Aorta (tissue), 5 donors: ENCODE measurements around the gene GFPT1. TPM values are rescaled to one million over a fixed set of nuclear protein-coding genes. Genes with fewer than 3 reads are reported as not detected.
A peak's percentile ranks its signal among the peaks of the same experiment; 100 is the strongest.

Source experiments
- ATAC-seq: fragments of 200-7000 bp; cut with Tn5 transposase; one replicate; pipeline ENCODE4 v1.9.1; 2022; ENCODE audit warnings: moderate library complexity; ENCODE audit not compliant: low FRiP score
- DNase-seq, 2 donors: peaks; one replicate each; pipeline ENCODE4 v3.0.0-alpha.2; 2020
- H3K27ac ChIP-seq, 2 donors: one replicate each; pipeline ENCODE4 v1.5.1; 2013; ENCODE audit warnings: low read length in 2 of 2, mild to moderate bottlenecking in 2 of 2, moderate library complexity in 2 of 2, control low read depth in 1 of 2, inconsistent platforms in 1 of 2, low read depth in 1 of 2
- H3K27me3 ChIP-seq, 2 donors: one replicate each; pipeline ENCODE4 v1.6.1; 2013; ENCODE audit warnings: control low read depth in 1 of 2, low read length in 1 of 2, mild to moderate bottlenecking in 1 of 2, moderate library complexity in 1 of 2; ENCODE audit not compliant: insufficient read depth in 2 of 2, control insufficient read depth in 1 of 2
- H3K36me3 ChIP-seq, 2 donors: one replicate each; pipeline ENCODE4 v1.6.1; 2013; ENCODE audit warnings: control low read depth in 1 of 2, low read length in 1 of 2, mild to moderate bottlenecking in 1 of 2; ENCODE audit not compliant: insufficient read depth in 2 of 2, control insufficient read depth in 1 of 2
- H3K4me1 ChIP-seq, 2 donors: one replicate each; pipeline ENCODE4 v1.6.1; 2013; ENCODE audit warnings: low read length in 2 of 2, control low read depth in 1 of 2, mild to moderate bottlenecking in 1 of 2, moderate library complexity in 1 of 2; ENCODE audit not compliant: insufficient read depth in 2 of 2, control insufficient read depth in 1 of 2
- H3K4me3 ChIP-seq, 2 donors: one replicate each; pipeline ENCODE4 v1.5.1; 2013; ENCODE audit warnings: low read length in 2 of 2, control low read depth in 1 of 2, mild to moderate bottlenecking in 1 of 2
- H3K9me3 ChIP-seq: one replicate; pipeline ENCODE4 v1.6.1; 2013; ENCODE audit warnings: mild to moderate bottlenecking, low read length; ENCODE audit not compliant: control insufficient read depth
- WGBS, 2 donors: extraction: QIAGEN DNeasy Blood & Tissue Kit; methylation state at CpG; one replicate each; pipeline ENCODE4 v1.1.7; 2013; 5-methylcytosine and 5-hydroxymethylcytosine counted together
- intact Hi-C, 2 donors: fragments of 100-400 bp; cut with DNase I; formaldehyde crosslinking; loops; one replicate each; pipeline versions ENCODE4 v1.14.2 to v1.15.0; 2022
- polyA plus RNA-seq, 2 donors: library from polyadenylated mRNA; stranded (reverse); fragments of 200-250 nt; gene quantifications; one replicate each; pipeline ENCODE4 v1.2.3, GENCODE V29; 2013
- total RNA-seq, 2 donors: library from RNA; stranded (reverse); fragmentation: NEBNext Ultra II Directional; extraction: Animal tissue kit (Norgen Biotek cat#: 25700); gene quantifications; one replicate each; pipeline ENCODE4 v1.2.1, GENCODE V29; 2021
- donor health status: healthy with polysubstance abuse.
- donor health status: Bipolar disorder and iron deficiency.
- donor health status: DM: no; HTN: no; CAD: no.
- donor health status: DM: no; HTN: no; CAD: no.
- donor health status: DM: yes; HTN: yes; CAD: no.

The GFPT1 gene
- total and polyA plus RNA-seq, 4 donors = 14.8 to 95.9 (median 41.6) TPM

GRCh38 chr2:69307579-69308064 is 79.4 kb downstream of the GFPT1 start:
- H3K27me3 ChIP-seq = no peaks in the 10 kb centered on the region
- H3K9me3 ChIP-seq = no peaks in the 10 kb centered on the region
- intact Hi-C loops = loop anchor here (2.0 to 10.0 kb wide), 10 partner anchors 53 to 365 kb away; partner anchors contain the start of gene ANTXR1 (in 2 of the 2)
- no peak overlapping the region for H3K4me3 ChIP-seq
- DNase-seq (peak; percentile 50 to 70), ATAC-seq (no peak)
- H3K4me1 ChIP-seq = peaks cover 3 to 4% of the 10 kb centered on the region in 2 donors
- WGBS, 2 donors = 25 to 28% methylated on average over 17 of the region's 17 CpGs
- H3K27ac ChIP-seq = peak overlapping the region; percentile 33 to 98
- no peaks in the 10 kb centered on the region for H3K36me3 ChIP-seq

GRCh38 chr2:69306822-69307578 is 80.0 kb downstream of the GFPT1 start:
- Histone ChIP-seq H3K4me1 (peaks cover 3 to 4% of the 10 kb centered on the region in 2 donors), H3K27me3 (no peaks in the 10 kb centered on the region), H3K9me3 (no peaks in the 10 kb centered on the region), H3K4me3 (peak overlapping the region; percentile 49 to 73), H3K27ac (peak overlapping the region; percentile 58 to 66), H3K36me3 (no peaks in the 10 kb centered on the region)
- intact Hi-C loops = loop anchor here (2.0 to 10.0 kb wide), 10 partner anchors 52 to 365 kb away; partner anchors contain the start of gene ANTXR1 (in 1 of the 2)
- ATAC-seq = peak; percentile 93
- 0% methylated on average over 52 to 61 of the region's 61 CpGs for WGBS, 2 donors
- peak; percentile 94 to 96 for DNase-seq

- peak overlapping the region; percentile 49 to 73 for H3K4me3 ChIP-seq
- no peaks in the 10 kb centered on the region for H3K36me3 ChIP-seq
- no peaks in the 10 kb centered on the region for H3K9me3 ChIP-seq
- peak overlapping the region; percentile 58 to 66 for H3K27ac ChIP-seq
- intact Hi-C loops = loop anchor here (2.0 to 10.0 kb wide), 10 partner anchors 52 to 364 kb away; partner anchors contain the start of gene ANTXR1 (in 1 of the 2)
- 0% methylated on average over 22 to 31 of the region's 31 CpGs for WGBS, 2 donors
- H3K27me3 ChIP-seq = no peaks in the 10 kb centered on the region
- ATAC-seq (peak; percentile 19), DNase-seq (peak; percentile 77 to 88)
- peaks cover 3 to 4% of the 10 kb centered on the region in 2 donors for H3K4me1 ChIP-seq
Observed at GRCh38 chr2:69306393-69306821, 80.6 kb downstream of the GFPT1 start.

GRCh38 chr2:69305712-69306392 is 81.2 kb downstream of the GFPT1 start:
- H3K27ac ChIP-seq = peak overlapping the region in 1 of 2 donors; percentile 66
- no peaks in the 10 kb centered on the region for H3K9me3 ChIP-seq
- no peak for ATAC-seq
- DNase-seq = no peak
- H3K36me3 ChIP-seq = no peaks in the 10 kb centered on the region
- no peaks in the 10 kb centered on the region for H3K27me3 ChIP-seq
- intact Hi-C loops = loop anchor here (2.0 to 10.0 kb wide), 10 partner anchors 51 to 364 kb away; partner anchors contain the start of gene ANTXR1 (in 1 of the 2)
- 16 to 18% methylated on average over 17 of the region's 17 CpGs for WGBS, 2 donors
- H3K4me1 ChIP-seq = peaks cover 3 to 4% of the 10 kb centered on the region in 2 donors
- peak overlapping the region; percentile 49 to 73 for H3K4me3 ChIP-seq

- no peaks in the 10 kb centered on the region for H3K9me3 ChIP-seq
- no peak overlapping the region for H3K4me3 ChIP-seq
- DNase-seq = no peak
- H3K27ac ChIP-seq = no peak overlapping the region
- WGBS, 2 donors = 83 to 84% methylated on average over 7 of the region's 7 CpGs
- no peak for ATAC-seq
- no peaks in the 10 kb centered on the region for H3K36me3 ChIP-seq
- no peaks in the 10 kb centered on the region for H3K27me3 ChIP-seq
- intact Hi-C loops = loop anchor here (5.0 to 10.0 kb wide), 8 partner anchors 50 to 363 kb away; no protein-coding TSS in a partner anchor
- peaks cover 3 to 4% of the 10 kb centered on the region in 2 donors for H3K4me1 ChIP-seq
Observed at GRCh38 chr2:69305166-69305565, 81.9 kb downstream of the GFPT1 start.

GRCh38 chr2:69304656-69305055 is 82.4 kb downstream of the GFPT1 start:
- no peak for ATAC-seq
- intact Hi-C loops = loop anchor here (5.0 to 10.0 kb wide), 8 partner anchors 50 to 362 kb away; no protein-coding TSS in a partner anchor
- DNase-seq = no peak
- no peak overlapping the region for H3K27ac ChIP-seq
- no peak overlapping the region for H3K4me3 ChIP-seq
- H3K27me3 ChIP-seq = no peaks in the 10 kb centered on the region
- H3K9me3 ChIP-seq = no peaks in the 10 kb centered on the region
- H3K36me3 ChIP-seq = no peaks in the 10 kb centered on the region
- H3K4me1 ChIP-seq = peaks cover 3 to 4% of the 10 kb centered on the region in 2 donors
- WGBS, 2 donors = 93 to 95% methylated on average over 13 of the region's 13 CpGs

GRCh38 chr2:69300650-69301049 is 86.4 kb downstream of the GFPT1 start:
- Histone ChIP-seq H3K36me3 (no peaks in the 10 kb centered on the region), H3K4me3 (no peak overlapping the region), H3K27me3 (no peaks in the 10 kb centered on the region), H3K9me3 (no peaks in the 10 kb centered on the region), H3K27ac (no peak overlapping the region), H3K4me1 (no peaks in the 10 kb centered on the region)
- no peak for ATAC-seq
- intact Hi-C loops = loop anchor here in 1 of 2 donors (10.0 kb wide), 2 partner anchors 46 to 356 kb away; no protein-coding TSS in a partner anchor
- DNase-seq = no peak
- 92 to 97% methylated on average over 3 of the region's 3 CpGs for WGBS, 2 donors

GRCh38 chr2:69299772-69300516 is 87.1 kb downstream of the GFPT1 start:
- ATAC-seq (no peak), DNase-seq (no peak)
- Histone ChIP-seq H3K9me3 (no peaks in the 10 kb centered on the region), H3K4me3 (no peak overlapping the region), H3K36me3 (no peaks in the 10 kb centered on the region), H3K27me3 (no peaks in the 10 kb centered on the region), H3K27ac (no peak overlapping the region), H3K4me1 (no peaks in the 10 kb centered on the region)
- intact Hi-C loops = loop anchor here in 1 of 2 donors (10.0 kb wide), 2 partner anchors 45 to 355 kb away; no protein-coding TSS in a partner anchor
- 86 to 89% methylated on average over 4 of the region's 4 CpGs for WGBS, 2 donors
